AG10803 (cell line): ENCODE data around the gene BST2.

Experiments
- DNase-seq: peaks from one replicate; pipeline ENCODE4 v3.0.0; 2010; ENCODE audit warnings: low read depth
- H3K4me3 ChIP-seq: 2 replicates; pipeline ENCODE4 v1.5.1; 2011; ENCODE audit warnings: mild to moderate bottlenecking, low read length, control low read depth
- CTCF ChIP-seq: conservative IDR thresholded peaks from 2 replicates; pipeline ENCODE4 v1.5.1; 2011; ENCODE audit warnings: mild to moderate bottlenecking, low read length, control low read depth, inconsistent platforms

The BST2 gene

DNA sequence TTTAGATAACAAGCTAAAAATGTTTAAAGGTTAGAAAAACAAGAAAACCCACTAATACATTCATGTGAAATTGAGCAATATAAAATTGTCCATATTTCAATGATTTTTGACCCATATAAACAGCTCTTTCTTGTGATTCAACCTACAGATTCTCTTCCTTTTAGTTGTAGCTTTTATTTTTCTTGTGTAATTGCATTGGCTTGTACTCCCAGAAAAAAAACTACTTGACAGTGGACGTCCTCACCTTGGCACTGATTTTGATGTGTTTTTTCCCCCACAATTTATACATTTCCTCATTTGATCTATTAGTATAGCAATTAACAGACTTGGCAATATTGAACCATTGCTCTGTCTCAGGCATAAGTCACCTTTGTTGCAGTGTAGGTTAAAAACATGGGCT is 16.1 kb downstream of the BST2 start:
- no peak for DNase-seq
- H3K4me3 ChIP-seq = no peak overlapping the region
- TF ChIP-seq CTCF = no peak

- no peak overlapping the region for H3K4me3 ChIP-seq
- TF ChIP-seq CTCF = peak; percentile 92
- peak; percentile 23 for DNase-seq
Measured at GRCh38 chr19:17385878-17386611, 19.4 kb downstream of the BST2 start.

- no peak for DNase-seq
- no peak for TF ChIP-seq CTCF
- H3K4me3 ChIP-seq = no peak overlapping the region
Measured at GRCh38 chr19:17380426-17381138, 24.8 kb downstream of the BST2 start.

DNA sequence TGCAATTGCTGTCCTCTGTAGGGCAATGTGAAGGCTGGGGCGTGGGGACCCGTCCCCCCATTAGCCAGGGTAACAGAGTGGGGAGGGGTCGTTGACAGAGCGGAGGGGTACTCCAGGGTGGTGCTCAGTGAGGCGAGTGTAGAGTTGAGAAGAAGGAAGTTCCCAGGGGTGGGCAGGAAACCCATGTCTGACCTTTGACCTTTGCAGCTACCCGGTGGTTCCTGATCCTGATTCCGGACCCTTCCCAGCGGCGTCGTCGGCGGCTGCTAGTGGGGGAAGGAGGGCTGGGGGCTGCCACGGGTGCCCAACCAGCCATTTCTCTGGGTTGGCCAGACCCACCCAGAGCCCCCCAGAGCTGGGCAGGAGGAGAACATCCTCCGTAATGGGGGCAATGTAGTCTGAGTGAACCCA is 26.2 kb downstream of the BST2 start:
- H3K4me3 ChIP-seq = no peak overlapping the region
- DNase-seq = no peak
- no peak for TF ChIP-seq CTCF

- TF ChIP-seq CTCF = no peak
- H3K4me3 ChIP-seq = no peak overlapping the region
Measured at GRCh38 chr19:17378271-17378670, 27.2 kb downstream of the BST2 start.

GRCh38 chr19:17376935-17377600 is 28.4 kb downstream of the BST2 start, which contains the start of gene PLVAP:
Gene PLVAP (minus strand): TSS chr19:17377342. CDS start chr19:17377288, 54 bp downstream.
- no peak for TF ChIP-seq CTCF
- H3K4me3 ChIP-seq = no peak within 1 kb of the TSS
- DNase-seq = no peak

More at GRCh38 chr19:17378271-17378670, 27.2 kb downstream of the BST2 start:
- DNase-seq = no peak
